ENCODE measurements around the gene SORCS2. TPM values are rescaled to one million over a fixed set of nuclear protein-coding genes. Genes with fewer than 3 reads are reported as not detected.

Gene SORCS2
- polyA plus RNA-seq, 1 donor from 2014 or later: 1.0 TPM

DNA sequence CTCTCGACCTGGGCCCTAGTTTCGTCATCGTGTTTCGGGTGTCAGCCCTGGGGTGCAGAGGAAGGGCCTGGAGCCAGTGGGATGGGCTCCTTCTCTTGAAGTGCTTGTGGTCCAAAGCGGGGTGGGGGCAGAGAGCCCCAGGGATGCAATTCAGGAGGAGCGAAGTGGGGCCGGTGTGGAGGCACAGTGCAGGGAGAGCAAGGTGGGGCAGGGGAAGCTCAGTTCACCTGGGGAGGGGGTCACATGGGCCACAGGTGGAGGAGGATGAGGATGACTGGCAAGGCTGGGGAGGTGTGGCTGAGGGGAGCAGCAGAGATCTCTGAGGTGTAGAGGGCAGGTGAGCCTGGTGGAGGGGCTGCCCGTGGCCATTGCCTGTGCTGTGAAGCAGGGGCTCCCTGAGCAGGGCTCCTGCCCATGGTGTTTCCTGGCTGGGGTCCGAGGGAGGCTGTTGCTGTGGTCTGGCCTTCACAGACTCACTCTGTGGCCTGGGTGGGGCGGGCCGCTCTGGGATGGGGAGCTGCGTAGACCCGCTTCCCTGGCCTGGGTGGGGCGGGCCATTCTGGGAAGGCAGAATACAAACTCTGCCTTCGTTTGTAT lies 6.9 kb downstream of the SORCS2 start:
- peaks cover 4% of the 10 kb centered on the region for H3F3A ChIP-seq (ENCODE audit: insufficient read depth, low read length, poor library complexity, severe bottlenecking)
- H3K27ac ChIP-seq (ENCODE audit: low read length): no peak overlapping the region
- no peak for TF ChIP-seq SMC3 (conservative IDR thresholded peaks at IDR 0.05; ENCODE audit: poor library complexity)
- TF ChIP-seq, protein P1, sequence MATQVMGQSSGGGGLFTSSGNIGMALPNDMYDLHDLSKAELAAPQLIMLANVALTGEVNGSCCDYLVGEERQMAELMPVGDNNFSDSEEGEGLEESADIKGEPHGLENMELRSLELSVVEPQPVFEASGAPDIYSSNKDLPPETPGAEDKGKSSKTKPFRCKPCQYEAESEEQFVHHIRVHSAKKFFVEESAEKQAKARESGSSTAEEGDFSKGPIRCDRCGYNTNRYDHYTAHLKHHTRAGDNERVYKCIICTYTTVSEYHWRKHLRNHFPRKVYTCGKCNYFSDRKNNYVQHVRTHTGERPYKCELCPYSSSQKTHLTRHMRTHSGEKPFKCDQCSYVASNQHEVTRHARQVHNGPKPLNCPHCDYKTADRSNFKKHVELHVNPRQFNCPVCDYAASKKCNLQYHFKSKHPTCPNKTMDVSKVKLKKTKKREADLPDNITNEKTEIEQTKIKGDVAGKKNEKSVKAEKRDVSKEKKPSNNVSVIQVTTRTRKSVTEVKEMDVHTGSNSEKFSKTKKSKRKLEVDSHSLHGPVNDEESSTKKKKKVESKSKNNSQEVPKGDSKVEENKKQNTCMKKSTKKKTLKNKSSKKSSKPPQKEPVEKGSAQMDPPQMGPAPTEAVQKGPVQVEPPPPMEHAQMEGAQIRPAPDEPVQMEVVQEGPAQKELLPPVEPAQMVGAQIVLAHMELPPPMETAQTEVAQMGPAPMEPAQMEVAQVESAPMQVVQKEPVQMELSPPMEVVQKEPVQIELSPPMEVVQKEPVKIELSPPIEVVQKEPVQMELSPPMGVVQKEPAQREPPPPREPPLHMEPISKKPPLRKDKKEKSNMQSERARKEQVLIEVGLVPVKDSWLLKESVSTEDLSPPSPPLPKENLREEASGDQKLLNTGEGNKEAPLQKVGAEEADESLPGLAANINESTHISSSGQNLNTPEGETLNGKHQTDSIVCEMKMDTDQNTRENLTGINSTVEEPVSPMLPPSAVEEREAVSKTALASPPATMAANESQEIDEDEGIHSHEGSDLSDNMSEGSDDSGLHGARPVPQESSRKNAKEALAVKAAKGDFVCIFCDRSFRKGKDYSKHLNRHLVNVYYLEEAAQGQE (IDR thresholded peaks at IDR 0.05; ENCODE audit: borderline replicate concordance): no peak
- no peak for TF ChIP-seq EZH2 (IDR thresholded peaks at IDR 0.05; ENCODE audit: borderline replicate concordance, insufficient read depth, low read length, poor library complexity, severe bottlenecking)
- no peak for TF ChIP-seq POLR2AphosphoS5 (IDR thresholded peaks at IDR 0.05)
- TF ChIP-seq RAD21 (conservative IDR thresholded peaks at IDR 0.05): no peak
- no peak for TF ChIP-seq EP300 (conservative IDR thresholded peaks at IDR 0.05; ENCODE audit: poor library complexity, severe bottlenecking)
- TF ChIP-seq MXI1 (conservative IDR thresholded peaks at IDR 0.05; ENCODE audit: poor library complexity, severe bottlenecking): no peak
- TF ChIP-seq TAF1 (IDR thresholded peaks at IDR 0.05; ENCODE audit: low read depth): no peak
- TF ChIP-seq, protein P2, sequence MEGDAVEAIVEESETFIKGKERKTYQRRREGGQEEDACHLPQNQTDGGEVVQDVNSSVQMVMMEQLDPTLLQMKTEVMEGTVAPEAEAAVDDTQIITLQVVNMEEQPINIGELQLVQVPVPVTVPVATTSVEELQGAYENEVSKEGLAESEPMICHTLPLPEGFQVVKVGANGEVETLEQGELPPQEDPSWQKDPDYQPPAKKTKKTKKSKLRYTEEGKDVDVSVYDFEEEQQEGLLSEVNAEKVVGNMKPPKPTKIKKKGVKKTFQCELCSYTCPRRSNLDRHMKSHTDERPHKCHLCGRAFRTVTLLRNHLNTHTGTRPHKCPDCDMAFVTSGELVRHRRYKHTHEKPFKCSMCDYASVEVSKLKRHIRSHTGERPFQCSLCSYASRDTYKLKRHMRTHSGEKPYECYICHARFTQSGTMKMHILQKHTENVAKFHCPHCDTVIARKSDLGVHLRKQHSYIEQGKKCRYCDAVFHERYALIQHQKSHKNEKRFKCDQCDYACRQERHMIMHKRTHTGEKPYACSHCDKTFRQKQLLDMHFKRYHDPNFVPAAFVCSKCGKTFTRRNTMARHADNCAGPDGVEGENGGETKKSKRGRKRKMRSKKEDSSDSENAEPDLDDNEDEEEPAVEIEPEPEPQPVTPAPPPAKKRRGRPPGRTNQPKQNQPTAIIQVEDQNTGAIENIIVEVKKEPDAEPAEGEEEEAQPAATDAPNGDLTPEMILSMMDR (IDR thresholded peaks at IDR 0.05; ENCODE audit: poor library complexity, severe bottlenecking): no peak
- no peaks in the 10 kb centered on the region for H3K9me3 ChIP-seq (ENCODE audit: low read length)
- no peak overlapping the region for H3K4me3 ChIP-seq (ENCODE audit: low read length)
- H3K9ac ChIP-seq (ENCODE audit: low read length): no peak overlapping the region
- no peaks in the 10 kb centered on the region for H4K20me1 ChIP-seq (ENCODE audit: insufficient read depth)
- H2AFZ ChIP-seq (ENCODE audit: low read depth, low read length): no peak overlapping the region
- H3K36me3 ChIP-seq (ENCODE audit: insufficient read depth, low read length): no peaks in the 10 kb centered on the region
- H3K4me2 ChIP-seq (ENCODE audit: low read length): no peak overlapping the region
- peaks cover under 1% of the 10 kb centered on the region for H3K27me3 ChIP-seq (ENCODE audit: insufficient read depth, low read depth, low read length)
- no peaks in the 10 kb centered on the region for H3K9me2 ChIP-seq (ENCODE audit: insufficient read depth, low read length)
- no peaks in the 10 kb centered on the region for H3K79me2 ChIP-seq (replicated peaks; ENCODE audit: insufficient read depth, low read length)

DNA sequence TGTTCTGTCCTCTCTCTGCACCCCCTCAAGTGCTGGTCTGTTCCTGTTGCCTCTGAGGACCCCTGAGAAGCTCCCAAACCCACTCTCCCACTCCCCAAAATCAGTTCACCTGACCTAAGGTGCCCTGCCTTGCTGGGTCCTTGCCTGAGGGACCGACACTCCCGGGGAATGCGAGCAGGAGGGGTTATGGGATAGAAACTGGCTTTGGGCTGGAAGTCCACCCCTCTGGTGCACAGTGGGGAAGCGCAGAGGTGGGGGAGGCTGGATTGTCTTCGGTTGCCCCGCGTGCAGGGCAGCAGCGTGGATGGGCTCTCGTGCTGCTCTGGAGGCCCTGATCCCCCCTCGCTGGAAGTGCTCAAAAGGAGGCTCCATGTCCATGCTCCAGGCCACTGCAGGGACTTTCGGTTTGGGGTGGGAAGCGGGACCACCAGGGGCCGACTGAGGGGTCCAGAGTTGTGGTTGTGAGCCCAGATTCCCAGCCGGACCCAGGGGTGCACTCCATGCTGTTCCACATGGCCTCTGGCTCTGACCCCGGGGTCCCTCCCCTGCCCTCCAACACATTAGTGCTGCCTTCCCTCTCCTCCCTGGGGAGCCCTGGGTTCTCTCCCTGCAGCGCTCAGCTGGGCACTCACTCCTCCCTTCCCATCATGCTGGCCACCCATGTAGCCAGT lies 7.6 kb downstream of the SORCS2 start:
- H2AFZ ChIP-seq (ENCODE audit: low read depth, low read length): no peak overlapping the region
- H3K9ac ChIP-seq (ENCODE audit: low read length): no peak overlapping the region
- H3K79me2 ChIP-seq (replicated peaks; ENCODE audit: insufficient read depth, low read length): no peaks in the 10 kb centered on the region
- H4K20me1 ChIP-seq (ENCODE audit: insufficient read depth): no peaks in the 10 kb centered on the region
- no peaks in the 10 kb centered on the region for H3K9me2 ChIP-seq (ENCODE audit: insufficient read depth, low read length)
- H3K4me3 ChIP-seq (ENCODE audit: low read length): no peak overlapping the region
- no peaks in the 10 kb centered on the region for H3K27me3 ChIP-seq (ENCODE audit: insufficient read depth, low read depth, low read length)
- no peak overlapping the region for H3K27ac ChIP-seq (ENCODE audit: low read length)
- TF ChIP-seq SMC3 (conservative IDR thresholded peaks at IDR 0.05; ENCODE audit: poor library complexity): no peak
- TF ChIP-seq, protein P1 (IDR thresholded peaks at IDR 0.05; ENCODE audit: borderline replicate concordance): no peak
- no peak for TF ChIP-seq RAD21 (conservative IDR thresholded peaks at IDR 0.05)
- TF ChIP-seq POLR2AphosphoS5 (IDR thresholded peaks at IDR 0.05): no peak
- no peak for TF ChIP-seq MXI1 (conservative IDR thresholded peaks at IDR 0.05; ENCODE audit: poor library complexity, severe bottlenecking)
- TF ChIP-seq EP300 (conservative IDR thresholded peaks at IDR 0.05; ENCODE audit: poor library complexity, severe bottlenecking): no peak
- TF ChIP-seq, protein P2 (IDR thresholded peaks at IDR 0.05; ENCODE audit: poor library complexity, severe bottlenecking): no peak
- TF ChIP-seq TAF1 (IDR thresholded peaks at IDR 0.05; ENCODE audit: low read depth): no peak
- TF ChIP-seq EZH2 (IDR thresholded peaks at IDR 0.05; ENCODE audit: borderline replicate concordance, insufficient read depth, low read length, poor library complexity, severe bottlenecking): no peak
- peaks cover 4% of the 10 kb centered on the region for H3F3A ChIP-seq (ENCODE audit: insufficient read depth, low read length, poor library complexity, severe bottlenecking)
- H3K9me3 ChIP-seq (ENCODE audit: low read length): no peaks in the 10 kb centered on the region
- no peaks in the 10 kb centered on the region for H3K36me3 ChIP-seq (ENCODE audit: insufficient read depth, low read length)
- no peak overlapping the region for H3K4me2 ChIP-seq (ENCODE audit: low read length)

All from neural cell (in vitro differentiated cells).